CD14-positive monocyte (primary cell): ENCODE measurements around the gene CACNB1. TPM values are rescaled to one million over a fixed set of nuclear protein-coding genes. Genes with fewer than 3 reads are reported as not detected.
A peak's percentile ranks its signal among the peaks of the same experiment; 100 is the strongest.

Experiments
- DNase-seq, 3 donors: peaks; one replicate each; pipeline ENCODE4 v3.0.0-alpha.2; 2011 to 2022
- H2AFZ ChIP-seq: 2 replicates; pipeline ENCODE4 v1.6.0; 2012; ENCODE audit warnings: mild to moderate bottlenecking, low read depth, low read length, inconsistent platforms; ENCODE audit not compliant: insufficient read depth, poor library complexity, severe bottlenecking
- H3K27ac ChIP-seq, 2 donors: 1 replicate in 1 of 2; 2 replicates in 1 of 2; pipeline ENCODE4 v1.5.1; 2012 to 2013; ENCODE audit warnings: low read length in 2 of 2, control low read depth in 1 of 2, inconsistent platforms in 1 of 2, low read depth in 1 of 2, mild to moderate bottlenecking in 1 of 2
- H3K27me3 ChIP-seq, 2 donors: one replicate each; pipeline versions ENCODE4 v1.6.0 to v1.6.1; 2011 to 2013; ENCODE audit warnings: low read length in 2 of 2; ENCODE audit not compliant: control insufficient read depth in 2 of 2, insufficient read depth in 2 of 2
- H3K36me3 ChIP-seq, 2 donors: replicated peaks in 1 of 2; 1 replicate in 1 of 2; 2 replicates in 1 of 2; pipeline versions ENCODE4 v1.5.1 to v1.6.1; 2012 to 2013; ENCODE audit warnings: low read length in 2 of 2, control low read depth in 1 of 2, inconsistent platforms in 1 of 2, mild to moderate bottlenecking in 1 of 2; ENCODE audit not compliant: insufficient read depth in 2 of 2, control insufficient read depth in 1 of 2
- H3K4me1 ChIP-seq, 2 donors: 1 replicate in 1 of 2; 2 replicates in 1 of 2; pipeline versions ENCODE4 v1.5.1 to v1.6.1; 2012 to 2013; ENCODE audit warnings: low read length in 2 of 2, control low read depth in 1 of 2, inconsistent platforms in 1 of 2, mild to moderate bottlenecking in 1 of 2, moderate library complexity in 1 of 2; ENCODE audit not compliant: insufficient read depth in 2 of 2, control insufficient read depth in 1 of 2
- H3K4me2 ChIP-seq: replicated peaks from 2 replicates; pipeline ENCODE3; 2012; ENCODE audit warnings: low read length, moderate library complexity, mild to moderate bottlenecking; ENCODE audit not compliant: poor library complexity, severe bottlenecking; ENCODE audit errors: extremely low read depth
- H3K4me3 ChIP-seq, 3 experiments: fragments of 200-600 bp in 1 of 3; sonication (generic) in 1 of 3; replicated peaks in 1 of 3; 1 replicate in 2 of 3; 2 replicates in 1 of 3; pipeline ENCODE4 v1.5.1; 2011 to 2013; ENCODE audit warnings: low read length in 3 of 3, mild to moderate bottlenecking in 3 of 3, control low read depth in 2 of 3, low read depth in 2 of 3, inconsistent platforms in 1 of 3, moderate library complexity in 1 of 3
- H3K79me2 ChIP-seq: 2 replicates; pipeline ENCODE4 v1.6.0; 2012; ENCODE audit warnings: mild to moderate bottlenecking, control low read depth, inconsistent platforms, low read length, moderate library complexity; ENCODE audit not compliant: insufficient read depth
- H3K9ac ChIP-seq: 2 replicates; pipeline ENCODE4 v1.6.0; 2017; ENCODE audit warnings: low read length, mild to moderate bottlenecking; ENCODE audit not compliant: insufficient read depth, poor library complexity, severe bottlenecking
- H3K9me3 ChIP-seq, 2 donors: replicated peaks in 1 of 2; 1 replicate in 1 of 2; 2 replicates in 1 of 2; pipeline versions ENCODE4 v1.5.1 to v1.6.1; 2012 to 2013; ENCODE audit warnings: low read length in 2 of 2, control low read depth in 1 of 2; ENCODE audit not compliant: control insufficient read depth in 1 of 2, insufficient read depth in 1 of 2
- H4K20me1 ChIP-seq: 2 replicates; pipeline ENCODE4 v1.6.0; 2012; ENCODE audit warnings: mild to moderate bottlenecking, low read length, control low read depth, moderate library complexity; ENCODE audit not compliant: insufficient read depth
- H3K27ac Mint-ChIP-seq, 7 donors: one replicate each; pipeline ENCODE4 v1.8.0; 2020; ENCODE audit warnings: mild to moderate bottlenecking in 7 of 7, mixed read lengths in 7 of 7, moderate library complexity in 6 of 7, inconsistent platforms in 2 of 7
- H3K27me3 Mint-ChIP-seq, 3 donors: one replicate each; pipeline ENCODE4 v1.8.0; 2021 to 2022; ENCODE audit warnings: low read depth in 3 of 3, mild to moderate bottlenecking in 3 of 3, mixed read lengths in 3 of 3, moderate library complexity in 3 of 3, inconsistent platforms in 1 of 3
- H3K36me3 Mint-ChIP-seq, 2 donors: one replicate each; pipeline ENCODE4 v1.8.0; 2020; ENCODE audit warnings: mixed read lengths in 2 of 2, inconsistent platforms in 1 of 2, mild to moderate bottlenecking in 1 of 2
- H3K4me1 Mint-ChIP-seq: one replicate; pipeline ENCODE4 v1.8.0; 2020; ENCODE audit warnings: mild to moderate bottlenecking, mixed read lengths
- H3K4me3 Mint-ChIP-seq, 2 donors: one replicate each; pipeline ENCODE4 v1.8.0; 2020; ENCODE audit warnings: mild to moderate bottlenecking in 2 of 2, mixed read lengths in 2 of 2, moderate library complexity in 1 of 2
- H3K9me3 Mint-ChIP-seq, 7 donors: one replicate each; pipeline ENCODE4 v1.8.0; 2020 to 2022; ENCODE audit warnings: mixed read lengths in 7 of 7, mild to moderate bottlenecking in 6 of 7, moderate library complexity in 6 of 7, inconsistent platforms in 2 of 7
- WGBS: methylation state at CpG from one replicate; pipeline ENCODE4 v1.1.5; 2013; ENCODE audit warnings: missing lambda C conversion rate; ENCODE audit not compliant: insufficient coverage; 5-methylcytosine and 5-hydroxymethylcytosine counted together
- intact Hi-C, 2 donors: fragments of 100-400 bp; cut with micrococcal nuclease; formaldehyde crosslinking; loops; one replicate each; pipeline versions ENCODE4 v1.15.0 to v1.15.1; 2023
- polyA plus RNA-seq, 3 donors: library from polyadenylated mRNA; depleted of rRNA in 1 of 3; unstranded in 2 of 3; stranded (reverse) in 1 of 3; fragments of 300-500 nt in 2 of 3; fragments of >200 nt in 1 of 3; fragmentation: Illumina TruSeq in 2 of 3; gene quantifications; 1 replicate in 2 of 3; 2 replicates in 1 of 3; pipeline ENCODE4 v1.2.3, GENCODE V29; 2012 to 2021
- TF ChIP-seq, protein P1 (sequence below): fragments of 200-600 bp; IDR thresholded peaks from one replicate; pipeline ENCODE4 v1.8.0; 2022; ENCODE audit warnings: antibody characterized with exemption, mild to moderate bottlenecking

Gene CACNB1
- polyA plus RNA-seq, 3 donors, result 0.13 to 22.1 (median 0.31) TPM

DNA sequence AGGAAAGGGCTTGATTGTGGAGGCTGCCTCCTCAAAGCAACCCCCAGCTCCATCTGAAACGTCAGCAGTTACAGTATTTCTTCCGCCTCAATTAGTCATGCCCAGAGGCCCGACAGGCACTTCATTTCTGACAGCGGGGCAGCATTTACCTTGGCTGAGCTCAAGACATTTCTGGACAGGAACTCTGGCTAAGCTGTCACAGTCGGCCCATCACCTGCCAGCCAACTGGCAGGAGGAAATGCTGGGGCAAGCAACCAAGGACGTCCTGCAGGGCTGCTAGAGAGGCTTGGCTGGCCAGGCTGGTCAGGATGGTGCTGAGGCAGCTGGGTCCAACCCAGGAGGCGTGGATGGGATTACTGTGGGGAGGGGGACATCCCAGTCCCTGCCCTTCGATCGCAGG lies 73.8 kb downstream of the CACNB1 start:
- H3K27ac ChIP-seq, result no peak overlapping the region
- H3K27ac Mint-ChIP-seq, result peak overlapping the region in 2 of 7 donors; percentile 31 to 50
- no peak overlapping the region for H3K9ac ChIP-seq

More for the DNA sequence above, 73.8 kb downstream of the CACNB1 start:
- no peak overlapping the region for H3K4me3 ChIP-seq
- no peaks in the 10 kb centered on the region for H3K9me3 ChIP-seq
- peaks cover 34% of the 10 kb centered on the region for H3K4me1 Mint-ChIP-seq
- no peaks in the 10 kb centered on the region for H3K36me3 ChIP-seq
- H3K36me3 Mint-ChIP-seq, result no peaks in the 10 kb centered on the region
- peaks cover 0 to 4% (median under 1%) of the 10 kb centered on the region in 7 donors for H3K9me3 Mint-ChIP-seq
- H3K27me3 Mint-ChIP-seq, result peaks cover 2% of the 10 kb centered on the region in 3 donors
- no peak overlapping the region for H3K4me3 Mint-ChIP-seq
- no peak overlapping the region for H3K4me2 ChIP-seq
- no peaks in the 10 kb centered on the region for H3K79me2 ChIP-seq
- H2AFZ ChIP-seq, result no peak overlapping the region
- DNase-seq, result no peak
- intact Hi-C loops, result no loop called here
- no peaks in the 10 kb centered on the region for H3K27me3 ChIP-seq
- 97% methylated on average over 9 of the region's 9 CpGs for WGBS
- H4K20me1 ChIP-seq, result no peaks in the 10 kb centered on the region
- TF ChIP-seq, protein P1, sequence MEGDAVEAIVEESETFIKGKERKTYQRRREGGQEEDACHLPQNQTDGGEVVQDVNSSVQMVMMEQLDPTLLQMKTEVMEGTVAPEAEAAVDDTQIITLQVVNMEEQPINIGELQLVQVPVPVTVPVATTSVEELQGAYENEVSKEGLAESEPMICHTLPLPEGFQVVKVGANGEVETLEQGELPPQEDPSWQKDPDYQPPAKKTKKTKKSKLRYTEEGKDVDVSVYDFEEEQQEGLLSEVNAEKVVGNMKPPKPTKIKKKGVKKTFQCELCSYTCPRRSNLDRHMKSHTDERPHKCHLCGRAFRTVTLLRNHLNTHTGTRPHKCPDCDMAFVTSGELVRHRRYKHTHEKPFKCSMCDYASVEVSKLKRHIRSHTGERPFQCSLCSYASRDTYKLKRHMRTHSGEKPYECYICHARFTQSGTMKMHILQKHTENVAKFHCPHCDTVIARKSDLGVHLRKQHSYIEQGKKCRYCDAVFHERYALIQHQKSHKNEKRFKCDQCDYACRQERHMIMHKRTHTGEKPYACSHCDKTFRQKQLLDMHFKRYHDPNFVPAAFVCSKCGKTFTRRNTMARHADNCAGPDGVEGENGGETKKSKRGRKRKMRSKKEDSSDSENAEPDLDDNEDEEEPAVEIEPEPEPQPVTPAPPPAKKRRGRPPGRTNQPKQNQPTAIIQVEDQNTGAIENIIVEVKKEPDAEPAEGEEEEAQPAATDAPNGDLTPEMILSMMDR, result no peak
- peaks cover 36 to 37% of the 10 kb centered on the region in 2 donors for H3K4me1 ChIP-seq

Other genes with a start within 250 kb of the CACNB1 start
- not detected for gene FBXO47, start 230.3 kb downstream of the CACNB1 start, polyA plus RNA-seq
- gene PLXDC1, start 46.0 kb downstream of the CACNB1 start, polyA plus RNA-seq, result under 1 TPM in 1 of 3 donors, not detected in 2; 0.21 TPM
- under 1 TPM in 1 of 3 donors, not detected in 2; 0.04 TPM for gene ARL5C, start 31.5 kb downstream of the CACNB1 start, polyA plus RNA-seq
- 1,000 to 10,000 TPM; 1,069 to 1,809 (median 1,232) TPM for gene RPL19, start 2.6 kb upstream of the CACNB1 start, polyA plus RNA-seq
- gene STAC2, start 28.3 kb upstream of the CACNB1 start, polyA plus RNA-seq, result not detected
- 1 to 10 TPM; 4.0 to 7.7 (median 4.7) TPM for gene FBXL20, start 204.0 kb upstream of the CACNB1 start, polyA plus RNA-seq